HCT116 (cell line): ENCODE data around the gene KCTD2.

Source experiments
- FOSL1 ChIP-seq: IDR thresholded peaks from 2 replicates; pipeline ENCODE4 v1.6.1; 2012; ENCODE audit warnings: low read depth
- POLR2AphosphoS5 ChIP-seq: IDR thresholded peaks from 2 replicates; pipeline ENCODE4 v1.6.1; 2011; ENCODE audit warnings: mild to moderate bottlenecking, low read depth, low read length, moderate library complexity
- RAD21 ChIP-seq: IDR thresholded peaks from 2 replicates; pipeline ENCODE4 v1.6.1; 2012; ENCODE audit warnings: low read depth, mild to moderate bottlenecking
- SP1 ChIP-seq: IDR thresholded peaks from 2 replicates; pipeline ENCODE4 v1.6.1; 2012; ENCODE audit warnings: low read depth
- YY1 ChIP-seq: IDR thresholded peaks from 2 replicates; pipeline ENCODE4 v1.6.1; 2011; ENCODE audit warnings: low read length, low read depth, moderate library complexity, mild to moderate bottlenecking; ENCODE audit not compliant: insufficient replicate concordance; ENCODE audit errors: extremely low read depth
- TF ChIP-seq, protein P1 (sequence below), 3 experiments: fragments of 200-600 bp in 1 of 3; sonication (generic) in 1 of 3; IDR thresholded peaks in 2 of 3; conservative IDR thresholded peaks in 1 of 3; 2 replicates each; pipeline ENCODE4 v1.5.1; 2012 to 2017; ENCODE audit warnings: low read depth in 2 of 3, low read length in 2 of 3, antibody characterized with exemption in 1 of 3, borderline replicate concordance in 1 of 3, control low read depth in 1 of 3, mild to moderate bottlenecking in 1 of 3, mixed read lengths in 1 of 3, mixed run types in 1 of 3, moderate library complexity in 1 of 3; ENCODE audit not compliant: insufficient read depth in 1 of 3
- TF ChIP-seq, protein P2 (sequence below): IDR thresholded peaks from 2 replicates; pipeline ENCODE4 v1.6.1; 2012
- TF ChIP-seq, protein P3 (sequence below): IDR thresholded peaks from 2 replicates; pipeline ENCODE4 v1.6.1; 2012; ENCODE audit warnings: low read depth

DNA sequence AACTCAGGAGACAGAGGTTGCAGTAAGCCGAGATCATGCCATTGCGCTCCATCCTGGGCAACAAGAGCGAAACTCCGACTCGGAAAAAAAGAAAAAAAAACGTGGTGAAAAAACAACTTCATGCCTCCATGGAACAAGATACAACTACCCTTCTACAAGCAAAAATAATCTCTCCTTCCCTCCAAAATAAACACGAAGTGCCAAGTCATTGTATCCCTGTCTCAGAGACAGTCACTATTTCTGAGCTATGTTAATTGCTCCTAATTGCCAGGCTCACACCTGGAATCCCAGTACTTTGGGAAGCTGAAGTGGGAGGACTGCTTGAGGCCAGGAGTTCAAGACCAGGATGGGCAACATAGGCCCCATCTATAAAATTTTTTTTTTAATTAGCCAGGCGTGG, 21.7 kb downstream of the KCTD2 start:
- TF ChIP-seq, protein P1, sequence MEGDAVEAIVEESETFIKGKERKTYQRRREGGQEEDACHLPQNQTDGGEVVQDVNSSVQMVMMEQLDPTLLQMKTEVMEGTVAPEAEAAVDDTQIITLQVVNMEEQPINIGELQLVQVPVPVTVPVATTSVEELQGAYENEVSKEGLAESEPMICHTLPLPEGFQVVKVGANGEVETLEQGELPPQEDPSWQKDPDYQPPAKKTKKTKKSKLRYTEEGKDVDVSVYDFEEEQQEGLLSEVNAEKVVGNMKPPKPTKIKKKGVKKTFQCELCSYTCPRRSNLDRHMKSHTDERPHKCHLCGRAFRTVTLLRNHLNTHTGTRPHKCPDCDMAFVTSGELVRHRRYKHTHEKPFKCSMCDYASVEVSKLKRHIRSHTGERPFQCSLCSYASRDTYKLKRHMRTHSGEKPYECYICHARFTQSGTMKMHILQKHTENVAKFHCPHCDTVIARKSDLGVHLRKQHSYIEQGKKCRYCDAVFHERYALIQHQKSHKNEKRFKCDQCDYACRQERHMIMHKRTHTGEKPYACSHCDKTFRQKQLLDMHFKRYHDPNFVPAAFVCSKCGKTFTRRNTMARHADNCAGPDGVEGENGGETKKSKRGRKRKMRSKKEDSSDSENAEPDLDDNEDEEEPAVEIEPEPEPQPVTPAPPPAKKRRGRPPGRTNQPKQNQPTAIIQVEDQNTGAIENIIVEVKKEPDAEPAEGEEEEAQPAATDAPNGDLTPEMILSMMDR (IDR thresholded peaks at IDR 0.05 in 2 of 3, conservative IDR thresholded peaks at IDR 0.05 in 1 of 3; ENCODE audit: borderline replicate concordance in 1 of 3, insufficient read depth in 1 of 3, low read depth in 2 of 3, low read length in 2 of 3), result no peak
- no peak for TF ChIP-seq RAD21
- TF ChIP-seq, protein P2, sequence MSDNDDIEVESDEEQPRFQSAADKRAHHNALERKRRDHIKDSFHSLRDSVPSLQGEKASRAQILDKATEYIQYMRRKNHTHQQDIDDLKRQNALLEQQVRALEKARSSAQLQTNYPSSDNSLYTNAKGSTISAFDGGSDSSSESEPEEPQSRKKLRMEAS, result no peak
- TF ChIP-seq POLR2AphosphoS5, result no peak
- TF ChIP-seq SP1, result no peak
- TF ChIP-seq FOSL1, result no peak
- no peak for TF ChIP-seq YY1
- TF ChIP-seq, protein P3, sequence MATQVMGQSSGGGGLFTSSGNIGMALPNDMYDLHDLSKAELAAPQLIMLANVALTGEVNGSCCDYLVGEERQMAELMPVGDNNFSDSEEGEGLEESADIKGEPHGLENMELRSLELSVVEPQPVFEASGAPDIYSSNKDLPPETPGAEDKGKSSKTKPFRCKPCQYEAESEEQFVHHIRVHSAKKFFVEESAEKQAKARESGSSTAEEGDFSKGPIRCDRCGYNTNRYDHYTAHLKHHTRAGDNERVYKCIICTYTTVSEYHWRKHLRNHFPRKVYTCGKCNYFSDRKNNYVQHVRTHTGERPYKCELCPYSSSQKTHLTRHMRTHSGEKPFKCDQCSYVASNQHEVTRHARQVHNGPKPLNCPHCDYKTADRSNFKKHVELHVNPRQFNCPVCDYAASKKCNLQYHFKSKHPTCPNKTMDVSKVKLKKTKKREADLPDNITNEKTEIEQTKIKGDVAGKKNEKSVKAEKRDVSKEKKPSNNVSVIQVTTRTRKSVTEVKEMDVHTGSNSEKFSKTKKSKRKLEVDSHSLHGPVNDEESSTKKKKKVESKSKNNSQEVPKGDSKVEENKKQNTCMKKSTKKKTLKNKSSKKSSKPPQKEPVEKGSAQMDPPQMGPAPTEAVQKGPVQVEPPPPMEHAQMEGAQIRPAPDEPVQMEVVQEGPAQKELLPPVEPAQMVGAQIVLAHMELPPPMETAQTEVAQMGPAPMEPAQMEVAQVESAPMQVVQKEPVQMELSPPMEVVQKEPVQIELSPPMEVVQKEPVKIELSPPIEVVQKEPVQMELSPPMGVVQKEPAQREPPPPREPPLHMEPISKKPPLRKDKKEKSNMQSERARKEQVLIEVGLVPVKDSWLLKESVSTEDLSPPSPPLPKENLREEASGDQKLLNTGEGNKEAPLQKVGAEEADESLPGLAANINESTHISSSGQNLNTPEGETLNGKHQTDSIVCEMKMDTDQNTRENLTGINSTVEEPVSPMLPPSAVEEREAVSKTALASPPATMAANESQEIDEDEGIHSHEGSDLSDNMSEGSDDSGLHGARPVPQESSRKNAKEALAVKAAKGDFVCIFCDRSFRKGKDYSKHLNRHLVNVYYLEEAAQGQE, result no peak
